Endothelial cell of umbilical vein (primary cell): Measurements from ENCODE around the gene EYS. TPM values are rescaled to one million over a fixed set of nuclear protein-coding genes. Genes with fewer than 3 reads are reported as not detected.

Experiments used
- BruUV-seq: library from RNA; stranded (reverse); fragments of 400-500 nt; replicated peaks from 2 replicates; lab custom pipeline; 2021; lab: Mats Ljungman, UMichigan
- CTCF ChIA-PET: fragments of 300-600, 350-600 bp; sonication (Branson Sonifier 250); formaldehyde crosslinking; loops from one replicate; lab custom pipeline; 2021; ENCODE audit warnings: antibody characterized with exemption, inconsistent platforms; lab: Charles Lee
- POLR2A ChIA-PET: fragments of 300-600, 350-600 bp; sonication (Branson Sonifier 250); formaldehyde crosslinking; loops from one replicate; lab custom pipeline; 2021; ENCODE audit warnings: antibody characterized with exemption, inconsistent platforms; lab: Charles Lee
- DNase-seq: peaks from one replicate; pipeline ENCODE4 v3.0.0-alpha.2; 2011; ENCODE audit warnings: low read depth, low spot score
- FAIRE-seq: peaks from 2 replicates; lab custom pipeline; 2011; peaks lifted over from hg19 to GRCh38; lab: Jason Lieb, UNC
- H2AFZ ChIP-seq: 2 replicates; pipeline ENCODE4 v1.6.0; 2012; ENCODE audit warnings: low read depth, low read length, control low read depth, inconsistent platforms
- H3K27ac ChIP-seq: 2 replicates; pipeline ENCODE4 v1.5.1; 2011; ENCODE audit warnings: low read depth, mild to moderate bottlenecking, control low read depth, low read length, moderate library complexity; ENCODE audit not compliant: insufficient read depth
- H3K27me3 ChIP-seq, 2 experiments: 2 replicates each; pipeline versions ENCODE4 v1.6.0 to v1.6.1; 2011; ENCODE audit warnings: low read length in 2 of 2, mixed read lengths in 1 of 2; ENCODE audit not compliant: control insufficient read depth in 2 of 2, insufficient read depth in 2 of 2
- H3K36me3 ChIP-seq, 2 experiments: 2 replicates in 1 of 2; 3 replicates in 1 of 2; pipeline ENCODE4 v1.5.1; 2011; ENCODE audit warnings: low read length in 2 of 2, mild to moderate bottlenecking in 1 of 2, moderate library complexity in 1 of 2; ENCODE audit not compliant: control insufficient read depth in 2 of 2, insufficient read depth in 2 of 2; ENCODE audit errors: extremely low read depth in 1 of 2
- H3K4me1 ChIP-seq: 3 replicates; pipeline ENCODE4 v1.5.1; 2011; ENCODE audit warnings: mild to moderate bottlenecking, low read length; ENCODE audit not compliant: control insufficient read depth, insufficient read depth; ENCODE audit errors: extremely low read depth
- H3K4me2 ChIP-seq: 2 replicates; pipeline ENCODE4 v1.6.1; 2011; ENCODE audit warnings: low read length, control low read depth, mixed read lengths; ENCODE audit not compliant: insufficient read depth
- H3K4me3 ChIP-seq, 3 experiments: fragments of 200-600 bp in 1 of 3; sonication (generic), shearing (Covaris generic) in 1 of 3; replicated peaks in 1 of 3; 2 replicates each; pipeline ENCODE4 v1.5.1; 2011 to 2016; ENCODE audit warnings: control low read depth in 3 of 3, low read length in 3 of 3, mild to moderate bottlenecking in 2 of 3, inconsistent platforms in 1 of 3, low read depth in 1 of 3, moderate library complexity in 1 of 3; ENCODE audit not compliant: insufficient read depth in 1 of 3
- H3K79me2 ChIP-seq: 2 replicates; pipeline ENCODE4 v1.6.0; 2012; ENCODE audit warnings: low read length, inconsistent platforms; ENCODE audit not compliant: control insufficient read depth, insufficient read depth
- H3K9ac ChIP-seq: replicated peaks from 2 replicates; pipeline ENCODE3; 2011; ENCODE audit warnings: low read length, control low read depth; ENCODE audit not compliant: insufficient read depth; ENCODE audit errors: extremely low read depth
- H3K9me1 ChIP-seq: replicated peaks from 3 replicates; pipeline ENCODE4 v1.6.0; 2011; ENCODE audit warnings: mild to moderate bottlenecking, low read length; ENCODE audit not compliant: control insufficient read depth, insufficient read depth; ENCODE audit errors: extremely low read depth
- H3K9me3 ChIP-seq: replicated peaks from 2 replicates; pipeline ENCODE4 v1.5.1; 2012; ENCODE audit warnings: low read length, inconsistent platforms; ENCODE audit not compliant: control insufficient read depth, insufficient read depth
- H4K20me1 ChIP-seq: replicated peaks from 2 replicates; pipeline ENCODE3; 2011; ENCODE audit warnings: mild to moderate bottlenecking, low read length; ENCODE audit not compliant: control insufficient read depth, insufficient read depth; ENCODE audit errors: extremely low read depth
- CTCF ChIP-seq, 2 donors: IDR thresholded peaks; 1 replicate in 1 of 2; 2 replicates in 1 of 2; pipeline ENCODE4 v1.5.1; 2011; ENCODE audit warnings: low read length in 2 of 2, mild to moderate bottlenecking in 2 of 2, moderate library complexity in 2 of 2, control low read depth in 1 of 2, inconsistent platforms in 1 of 2, low read depth in 1 of 2; ENCODE audit not compliant: insufficient read depth in 1 of 2; ENCODE audit errors: extremely low read depth in 1 of 2
- EZH2 ChIP-seq: IDR thresholded peaks from 2 replicates; pipeline ENCODE4 v1.6.1; 2012; ENCODE audit warnings: borderline replicate concordance, low read depth, mild to moderate bottlenecking, moderate library complexity, low read length, inconsistent platforms; ENCODE audit not compliant: severe bottlenecking
- FOS ChIP-seq: IDR thresholded peaks from 2 replicates; pipeline ENCODE4 v1.6.1; 2011; ENCODE audit warnings: mild to moderate bottlenecking, low read length, moderate library complexity, borderline replicate concordance; ENCODE audit not compliant: insufficient read depth
- GATA2 ChIP-seq: IDR thresholded peaks from 2 replicates; pipeline ENCODE4 v1.7.0; 2011; ENCODE audit warnings: low read depth, mild to moderate bottlenecking, moderate library complexity, mixed read lengths, low read length; ENCODE audit not compliant: insufficient read length, insufficient read depth
- JUN ChIP-seq: IDR thresholded peaks from 2 replicates; pipeline ENCODE4 v1.6.1; 2011; ENCODE audit warnings: borderline replicate concordance, low read depth; ENCODE audit not compliant: insufficient read length, insufficient read depth
- MAX ChIP-seq: IDR thresholded peaks from 2 replicates; pipeline ENCODE4 v1.6.1; 2011; ENCODE audit not compliant: insufficient read depth, insufficient read length
- MYC ChIP-seq: IDR thresholded peaks from one replicate; pipeline ENCODE4 v1.6.1; 2011; ENCODE audit warnings: mild to moderate bottlenecking, low read depth, low read length
- POLR2A ChIP-seq: IDR thresholded peaks from 2 replicates; pipeline ENCODE4 v1.6.1; 2012; ENCODE audit warnings: low read depth, mild to moderate bottlenecking, control low read depth, low read length
- POLR2AphosphoS5 ChIP-seq: IDR thresholded peaks from 2 replicates; pipeline ENCODE4 v1.6.1; 2012; ENCODE audit warnings: low read depth, mild to moderate bottlenecking, control low read depth, low read length, moderate library complexity; ENCODE audit not compliant: insufficient read depth
- dilution Hi-C: fragments of 300-500 bp; cut with MboI; formaldehyde crosslinking; loops from one replicate; pipeline ENCODE4 v1.15.0; 2019; ENCODE audit warnings: low sequenced_read_pairs; ENCODE audit not compliant: extremely low pct_ligation_motif_present
- intact Hi-C: fragments of 100-400 bp; cut with micrococcal nuclease; formaldehyde crosslinking; loops from one replicate; pipeline ENCODE4 v1.10.0; 2022
- polyA plus RNA-seq, 4 experiments: library from polyadenylated mRNA; depleted of rRNA in 3 of 4; stranded (reverse) in 3 of 4; unstranded in 1 of 4; fragments of >200 nt; gene quantifications; 2 replicates each; pipeline versions ENCODE4 v1.2.1 to v1.2.3, GENCODE V29; 2011 to 2012; ENCODE audit warnings: missing spikeins in 1 of 4
- total RNA-seq: library from RNA; stranded (reverse); gene quantifications from 2 replicates; pipeline ENCODE4 v1.2.3, GENCODE V29; 2021

Gene EYS
- total and polyA plus RNA-seq, 2 donors (not counting 3 experiments of a cell fraction or from before 2014, with no cell fraction given), result 0.01 to 0.27 TPM

- no peak for DNase-seq
- no peak overlapping the region for H3K27ac ChIP-seq
- H3K4me1 ChIP-seq, result no peaks in the 10 kb centered on the region
- ChIA-PET POLR2A (no interaction called here), CTCF (no interaction called here)
- peak overlapping the region; percentile 36 for H2AFZ ChIP-seq
- no peak overlapping the region for H3K4me2 ChIP-seq
- no peak for FAIRE-seq
- intact Hi-C loops, result no loop called here
- H3K27me3 ChIP-seq, result no peaks in the 10 kb centered on the region
- no peak overlapping the region for H3K9ac ChIP-seq
- H3K4me3 ChIP-seq, result no peak overlapping the region
- H4K20me1 ChIP-seq, result no peaks in the 10 kb centered on the region
- no peaks in the 10 kb centered on the region for H3K36me3 ChIP-seq
- dilution Hi-C loops, result no loop called here
- no peaks in the 10 kb centered on the region for H3K9me1 ChIP-seq
- no peaks in the 10 kb centered on the region for H3K79me2 ChIP-seq
- BruUV-seq, result no TSS peak
- no peaks in the 10 kb centered on the region for H3K9me3 ChIP-seq
- TF ChIP-seq POLR2AphosphoS5, result no peak
Observed at GRCh38 chr6:64672131-64672530, 1034.9 kb downstream of the EYS start.

- TF ChIP-seq POLR2AphosphoS5 (no peak), CTCF (IDR thresholded peaks at IDR 0.05; ENCODE audit: extremely low read depth in 1 of 2, insufficient read depth in 1 of 2, low read depth in 1 of 2, low read length in 2 of 2) (no peak), FOS (no peak), EZH2 (no peak), GATA2 (no peak), MYC (no peak), MAX (no peak), JUN (no peak), POLR2A (no peak)
- Histone ChIP-seq H3K4me3 (no peak overlapping the region), H2AFZ (no peak overlapping the region), H3K9me3 (no peaks in the 10 kb centered on the region), H3K36me3 (no peaks in the 10 kb centered on the region), H4K20me1 (no peaks in the 10 kb centered on the region), H3K4me1 (no peaks in the 10 kb centered on the region), H3K9me1 (no peaks in the 10 kb centered on the region), H3K27ac (no peak overlapping the region), H3K9ac (no peak overlapping the region), H3K79me2 (no peaks in the 10 kb centered on the region), H3K27me3 (no peaks in the 10 kb centered on the region), H3K4me2 (no peak overlapping the region)
- DNase-seq, result no peak
- intact Hi-C loops, result no loop called here
- CTCF ChIA-PET, result no interaction called here
- dilution Hi-C loops, result no loop called here
- BruUV-seq, result no TSS peak
- FAIRE-seq, result no peak
- POLR2A ChIA-PET, result no interaction called here
Observed at GRCh38 chr6:64665137-64665536, 1041.9 kb downstream of the EYS start.
